Ureter (tissue), 1 donor: ENCODE results near the gene PASK. TPM values are rescaled to one million over a fixed set of nuclear protein-coding genes. Genes with fewer than 3 reads are reported as not detected.

Experiments
- DNase-seq: peaks from one replicate; pipeline ENCODE4 v3.0.0-alpha.2; 2020; ENCODE audit warnings: low spot score
- total RNA-seq: library from RNA; stranded (reverse); gene quantifications from one replicate; pipeline ENCODE4 v1.2.4, GENCODE V29; 2023
- donor health status: DM: yes; HTN: yes; CAD: no.

PASK gene
- total RNA-seq, 1 donor from 2014 or later, result 17.4 TPM

- no peak for DNase-seq
These were observed 82.4 kb downstream of the PASK start for GRCh38 chr2:241066893-241067341.

- no peak for DNase-seq
These were observed 82.9 kb downstream of the PASK start for GRCh38 chr2:241066171-241066892.

- no peak for DNase-seq
These were observed 83.9 kb downstream of the PASK start for GRCh38 chr2:241065355-241065803.

GRCh38 chr2:241064802-241065354, 84.4 kb downstream of the PASK start:
- no peak for DNase-seq

GRCh38 chr2:241064008-241064801, 85.1 kb downstream of the PASK start:
- peak; percentile 59 for DNase-seq

GRCh38 chr2:241063587-241063986, 85.7 kb downstream of the PASK start:
- no peak for DNase-seq

GRCh38 chr2:241063093-241063551, 86.2 kb downstream of the PASK start:
- no peak for DNase-seq

GRCh38 chr2:241062389-241063092, 86.7 kb downstream of the PASK start:
- no peak for DNase-seq

- no peak for DNase-seq
These were observed 88.0 kb downstream of the PASK start for GRCh38 chr2:241061275-241061674.

Other genes with a start within 250 kb of the PASK start
- gene CROCC2, start 243.1 kb downstream of the PASK start, total RNA-seq, result 0.23 TPM
- 41.8 TPM for gene SNED1, start 150.9 kb downstream of the PASK start, total RNA-seq
- 37.6 TPM for gene MTERF4, start 47.2 kb downstream of the PASK start, total RNA-seq
- 73.4 TPM for gene PPP1R7, start 995 bp upstream of the PASK start, total RNA-seq
- gene ANO7, start 39.2 kb upstream of the PASK start, total RNA-seq, result 1.4 TPM
- gene HDLBP, start 166.2 kb upstream of the PASK start, total RNA-seq, result 526 TPM
- 480 TPM for gene SEPTIN2, start 166.5 kb upstream of the PASK start, total RNA-seq
- 120 TPM for gene FARP2, start 206.8 kb upstream of the PASK start, total RNA-seq